Measurements from ENCODE around the gene SP3.

DNA sequence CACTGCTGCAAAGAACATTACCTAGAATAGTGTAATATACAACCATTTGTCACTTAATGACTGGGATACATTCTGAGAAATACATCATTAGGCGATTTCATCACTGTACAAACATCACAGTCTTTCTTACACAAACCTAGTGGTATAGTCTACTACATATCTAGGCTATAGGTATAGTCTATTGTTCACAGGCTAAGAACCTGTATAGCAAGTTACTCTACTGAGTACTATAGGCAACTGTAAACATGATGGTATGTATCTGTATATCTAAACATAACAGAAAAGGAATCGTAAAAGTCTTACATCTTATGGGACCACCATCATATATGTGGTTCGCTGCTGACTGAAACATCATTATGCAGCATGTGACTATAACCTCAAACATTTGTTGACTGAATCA, 21.4 kb downstream of the SP3 start:
- TF ChIP-seq, protein P1, sequence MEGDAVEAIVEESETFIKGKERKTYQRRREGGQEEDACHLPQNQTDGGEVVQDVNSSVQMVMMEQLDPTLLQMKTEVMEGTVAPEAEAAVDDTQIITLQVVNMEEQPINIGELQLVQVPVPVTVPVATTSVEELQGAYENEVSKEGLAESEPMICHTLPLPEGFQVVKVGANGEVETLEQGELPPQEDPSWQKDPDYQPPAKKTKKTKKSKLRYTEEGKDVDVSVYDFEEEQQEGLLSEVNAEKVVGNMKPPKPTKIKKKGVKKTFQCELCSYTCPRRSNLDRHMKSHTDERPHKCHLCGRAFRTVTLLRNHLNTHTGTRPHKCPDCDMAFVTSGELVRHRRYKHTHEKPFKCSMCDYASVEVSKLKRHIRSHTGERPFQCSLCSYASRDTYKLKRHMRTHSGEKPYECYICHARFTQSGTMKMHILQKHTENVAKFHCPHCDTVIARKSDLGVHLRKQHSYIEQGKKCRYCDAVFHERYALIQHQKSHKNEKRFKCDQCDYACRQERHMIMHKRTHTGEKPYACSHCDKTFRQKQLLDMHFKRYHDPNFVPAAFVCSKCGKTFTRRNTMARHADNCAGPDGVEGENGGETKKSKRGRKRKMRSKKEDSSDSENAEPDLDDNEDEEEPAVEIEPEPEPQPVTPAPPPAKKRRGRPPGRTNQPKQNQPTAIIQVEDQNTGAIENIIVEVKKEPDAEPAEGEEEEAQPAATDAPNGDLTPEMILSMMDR (IDR thresholded peaks at IDR 0.05): no peak
- TF ChIP-seq EZH2phosphoT487 (IDR thresholded peaks at IDR 0.05) (no peak), EZH2 (IDR thresholded peaks at IDR 0.05) (no peak)
